Right lobe of liver (tissue), 6 donors: ENCODE results near the gene AKR1C1. TPM values are rescaled to one million over a fixed set of nuclear protein-coding genes. Genes with fewer than 3 reads are reported as not detected.

ENCODE experiments used
- ATAC-seq, 4 donors: fragments of 200-7000 bp; cut with Tn5 transposase; one replicate each; pipeline ENCODE4 v1.9.1; 2020; ENCODE audit warnings: mild to moderate bottlenecking in 4 of 4, moderate library complexity in 4 of 4
- DNase-seq, 3 donors: peaks; one replicate each; pipeline ENCODE4 v3.0.0-alpha.2; 2020
- H3K27ac ChIP-seq, 3 donors: fragments of 200-600 bp; one replicate each; pipeline ENCODE4 v1.8.0; 2022
- H3K27me3 ChIP-seq, 2 donors: fragments of 200-600 bp; one replicate each; pipeline ENCODE4 v1.8.0; 2022
- H3K36me3 ChIP-seq, 4 donors: fragments of 200-600 bp; sonication (generic) in 1 of 4; one replicate each; pipeline versions ENCODE4 v1.5.1 to v1.8.0; 2017 to 2022; ENCODE audit warnings: control low read depth in 1 of 4
- H3K4me1 ChIP-seq, 4 donors: fragments of 200-600 bp; sonication (generic) in 1 of 4; one replicate each; pipeline versions ENCODE4 v1.5.1 to v1.8.0; 2017 to 2022; ENCODE audit warnings: control low read depth in 1 of 4
- H3K4me3 ChIP-seq, 3 donors: fragments of 200-600 bp; one replicate each; pipeline ENCODE4 v1.8.0; 2022
- H3K9me3 ChIP-seq, 4 donors: fragments of 200-600 bp; sonication (generic) in 1 of 4; one replicate each; pipeline versions ENCODE4 v1.5.1 to v1.8.0; 2017 to 2022; ENCODE audit warnings: control low read depth in 1 of 4
- POLR2A ChIP-seq: fragments of 450-650 bp; IDR thresholded peaks from one replicate; pipeline ENCODE4 v1.6.1; 2017; ENCODE audit warnings: antibody characterized with exemption, mild to moderate bottlenecking
- WGBS: methylation state at CpG from one replicate; pipeline ENCODE4 v1.1.6; 2018; ENCODE audit warnings: low coverage, low lambda C conversion rate; ENCODE audit not compliant: insufficient coverage; ENCODE audit errors: missing lambda C conversion rate; 5-methylcytosine and 5-hydroxymethylcytosine counted together
- intact Hi-C, 2 donors: fragments of 100-400 bp; cut with DNase I; formaldehyde crosslinking; loops; one replicate each; pipeline versions ENCODE4 v1.11.2 to v1.14.1; 2022
- total RNA-seq, 6 experiments: library from RNA; depleted of rRNA in 2 of 6; stranded (reverse); fragments of >200 nt in 2 of 6; fragmentation: NEBNext Ultra II Directional in 3 of 6; extraction: Animal tissue kit (Norgen Biotek cat#: 25700) in 3 of 6; gene quantifications; one replicate each; pipeline versions ENCODE4 v1.1.0 to v1.2.4, GENCODE V29; 2016 to 2023
- TF ChIP-seq, protein P1 (sequence below), 4 donors: fragments of 200-600 bp in 3 of 4; fragments of 450-650 bp in 1 of 4; IDR thresholded peaks; one replicate each; pipeline versions ENCODE4 v1.5.1 to v1.8.0; 2016 to 2022; ENCODE audit warnings: antibody characterized with exemption in 4 of 4, mild to moderate bottlenecking in 2 of 4
- donor health status: DM: no; HTN: yes; CAD: no.
- donor health status: DM: no; HTN: no; CAD: no.
- donor health status: DM: no; HTN: no; CAD: no.
- donor health status: DM: no; HTN: yes; CAD: no.
- donor health status: DM: no; HTN: yes; CAD: no.

AKR1C1 gene
- total RNA-seq, 6 experiments from 2014 or later: 347 to 1,090 (median 533) TPM

DNA sequence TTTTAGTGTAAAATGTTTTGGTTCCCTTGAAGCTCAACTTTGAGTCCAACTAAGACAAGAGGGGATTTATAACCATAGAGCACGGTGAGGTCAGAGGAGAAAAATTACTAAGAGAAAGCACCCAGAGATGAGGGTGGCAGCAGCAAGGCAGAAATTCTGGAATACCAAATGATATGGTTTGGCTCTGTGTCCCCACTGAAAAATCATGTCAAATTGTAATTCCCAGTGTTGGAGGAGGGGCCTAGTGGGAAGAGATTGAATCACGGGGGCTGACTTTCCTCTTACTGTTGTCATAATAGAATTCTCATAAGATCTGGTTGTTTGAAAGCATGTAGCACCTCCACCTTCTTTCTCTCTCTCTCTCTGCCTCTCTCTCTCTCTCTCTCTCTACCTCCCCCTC, 19.4 kb upstream of the AKR1C1 start:
- H3K9me3 ChIP-seq: no peaks in the 10 kb centered on the region
- H3K27ac ChIP-seq: peak overlapping the region; percentile 72 to 96 (median 78)
- H3K36me3 ChIP-seq: no peaks in the 10 kb centered on the region
- TF ChIP-seq, protein P1, sequence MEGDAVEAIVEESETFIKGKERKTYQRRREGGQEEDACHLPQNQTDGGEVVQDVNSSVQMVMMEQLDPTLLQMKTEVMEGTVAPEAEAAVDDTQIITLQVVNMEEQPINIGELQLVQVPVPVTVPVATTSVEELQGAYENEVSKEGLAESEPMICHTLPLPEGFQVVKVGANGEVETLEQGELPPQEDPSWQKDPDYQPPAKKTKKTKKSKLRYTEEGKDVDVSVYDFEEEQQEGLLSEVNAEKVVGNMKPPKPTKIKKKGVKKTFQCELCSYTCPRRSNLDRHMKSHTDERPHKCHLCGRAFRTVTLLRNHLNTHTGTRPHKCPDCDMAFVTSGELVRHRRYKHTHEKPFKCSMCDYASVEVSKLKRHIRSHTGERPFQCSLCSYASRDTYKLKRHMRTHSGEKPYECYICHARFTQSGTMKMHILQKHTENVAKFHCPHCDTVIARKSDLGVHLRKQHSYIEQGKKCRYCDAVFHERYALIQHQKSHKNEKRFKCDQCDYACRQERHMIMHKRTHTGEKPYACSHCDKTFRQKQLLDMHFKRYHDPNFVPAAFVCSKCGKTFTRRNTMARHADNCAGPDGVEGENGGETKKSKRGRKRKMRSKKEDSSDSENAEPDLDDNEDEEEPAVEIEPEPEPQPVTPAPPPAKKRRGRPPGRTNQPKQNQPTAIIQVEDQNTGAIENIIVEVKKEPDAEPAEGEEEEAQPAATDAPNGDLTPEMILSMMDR (IDR thresholded peaks at IDR 0.05): no peak
- TF ChIP-seq POLR2A: no peak
- intact Hi-C loops: no loop called here
- ATAC-seq (no peak), DNase-seq (no peak)
- no peak overlapping the region for H3K4me3 ChIP-seq
- H3K27me3 ChIP-seq: no peaks in the 10 kb centered on the region
- WGBS: 50% methylated on average over 2 of the region's 2 CpGs
- H3K4me1 ChIP-seq: peaks cover 0 to 92% (median 19%) of the 10 kb centered on the region in 4 donors

DNA sequence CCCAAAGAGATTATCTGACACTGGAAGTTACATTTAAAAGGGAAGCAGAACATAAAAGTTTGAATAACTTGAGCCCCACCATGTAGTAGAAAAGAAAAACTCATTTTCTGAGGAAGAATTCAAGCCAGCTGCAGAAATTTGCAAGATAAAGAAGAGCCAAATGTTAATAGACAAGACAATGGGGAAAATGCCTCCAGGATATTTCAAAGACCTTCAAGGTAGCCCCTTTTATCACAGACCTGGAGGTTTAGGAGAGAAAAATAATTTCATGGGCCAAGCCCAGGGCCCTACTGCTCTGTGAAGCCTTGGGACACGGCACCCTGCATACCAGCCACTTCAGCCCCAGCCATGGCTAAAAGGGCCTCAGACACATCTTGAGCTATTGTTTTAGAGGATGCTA, 18.4 kb upstream of the AKR1C1 start:
- no peak for DNase-seq
- 80% methylated on average over 1 of the region's 1 CpG for WGBS
- Histone ChIP-seq H3K27ac (peak overlapping the region in 2 of 3 donors; percentile 49 to 96), H3K27me3 (no peaks in the 10 kb centered on the region), H3K4me3 (no peak overlapping the region), H3K4me1 (peaks cover 0 to 87% (median 17%) of the 10 kb centered on the region in 4 donors), H3K9me3 (no peaks in the 10 kb centered on the region), H3K36me3 (no peaks in the 10 kb centered on the region)
- TF ChIP-seq POLR2A: no peak
- TF ChIP-seq, protein P1 (IDR thresholded peaks at IDR 0.05): no peak
- intact Hi-C loops: no loop called here
- ATAC-seq: no peak

DNA sequence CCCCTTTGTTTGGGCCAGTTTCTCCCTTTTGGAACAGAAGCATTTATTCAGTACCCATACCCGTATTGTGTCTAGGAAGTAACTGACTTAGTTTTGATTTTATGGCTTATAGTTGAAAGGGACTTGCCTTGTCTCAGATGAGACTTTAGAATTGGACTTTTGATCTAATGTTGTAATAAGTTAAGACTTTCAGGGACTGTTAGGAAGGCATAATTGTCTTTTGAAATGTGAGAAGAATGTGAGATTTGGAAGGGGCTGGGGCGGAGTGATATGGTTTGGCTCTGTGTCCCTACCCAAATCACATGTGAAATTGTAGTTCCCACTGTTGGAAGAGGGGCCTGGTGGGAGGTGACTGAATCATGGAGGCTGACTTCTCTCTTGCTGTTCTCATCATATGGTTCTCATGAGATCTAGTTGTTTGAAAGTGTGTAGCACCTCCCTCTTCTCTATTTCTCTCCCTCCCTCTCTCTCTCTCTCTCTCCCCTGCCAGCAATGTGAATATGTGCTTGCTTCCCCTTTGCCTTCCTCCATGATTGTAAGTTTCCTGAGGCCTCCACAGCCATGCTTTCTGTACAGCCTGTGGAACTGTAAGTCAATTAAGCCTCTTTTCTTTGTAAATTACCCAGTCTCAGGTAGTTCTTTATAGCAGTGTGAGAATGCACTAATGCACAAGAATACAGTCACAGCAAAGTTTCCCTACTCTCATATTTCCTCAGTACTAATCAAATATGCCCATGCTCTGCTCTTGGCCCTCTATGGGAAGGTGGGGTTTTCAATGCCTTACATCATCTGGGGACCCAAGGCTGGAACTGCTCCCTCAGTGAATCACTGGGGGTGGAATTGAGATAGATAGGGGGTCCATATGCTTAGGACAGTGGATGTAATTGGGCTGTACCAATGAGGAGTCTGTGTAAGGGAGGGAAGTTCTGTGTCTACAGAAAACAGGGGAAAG, 17.2 kb upstream of the AKR1C1 start:
- no peak for TF ChIP-seq POLR2A
- TF ChIP-seq, protein P1 (IDR thresholded peaks at IDR 0.05): no peak
- ATAC-seq (no peak), DNase-seq (no peak)
- Histone ChIP-seq H3K9me3 (no peaks in the 10 kb centered on the region), H3K27ac (peak overlapping the region; percentile 79 to 98 (median 96)), H3K4me3 (no peak overlapping the region), H3K27me3 (no peaks in the 10 kb centered on the region), H3K36me3 (no peaks in the 10 kb centered on the region), H3K4me1 (peaks cover 0 to 76% (median 15%) of the 10 kb centered on the region in 4 donors)
- intact Hi-C loops: no loop called here
- WGBS: 85% methylated on average over 2 of the region's 2 CpGs

- ATAC-seq: peak; percentile 54 to 75 (median 64)
Observed at GRCh38 chr10:4947039-4947634, 16.1 kb upstream of the AKR1C1 start.

More at GRCh38 chr10:4947039-4947634, 16.1 kb upstream of the AKR1C1 start:
- no peak overlapping the region for H3K4me3 ChIP-seq
- no peaks in the 10 kb centered on the region for H3K36me3 ChIP-seq
- peak overlapping the region; percentile 79 to 98 (median 96) for H3K27ac ChIP-seq
- H3K27me3 ChIP-seq: no peaks in the 10 kb centered on the region
- peaks cover 0 to 67% (median 13%) of the 10 kb centered on the region in 4 donors for H3K4me1 ChIP-seq
- TF ChIP-seq, protein P1 (IDR thresholded peaks at IDR 0.05): no peak
- no peak for TF ChIP-seq POLR2A
- no peaks in the 10 kb centered on the region for H3K9me3 ChIP-seq
- no peak for DNase-seq
- intact Hi-C loops: no loop called here
